ENCODE measurements around the gene RAPGEF2. TPM values are rescaled to one million over a fixed set of nuclear protein-coding genes. Genes with fewer than 3 reads are reported as not detected.
A peak's percentile ranks its signal among the peaks of the same experiment; 100 is the strongest.

Gene RAPGEF2
- polyA plus RNA-seq, 1 donor (not counting 4 experiments of a cell fraction or from before 2014, with no cell fraction given), result 23.8 TPM

- no peak for DNase-seq (ENCODE audit: low read depth, low spot score)
- Histone ChIP-seq H3K27ac (ENCODE audit: control insufficient read depth, insufficient read depth, low read length) (no peak overlapping the region), H3K9ac (ENCODE audit: control insufficient read depth, extremely low read depth, insufficient read depth, low read length) (no peak overlapping the region), H4K20me1 (ENCODE audit: control insufficient read depth, extremely low read depth, insufficient read depth, low read length) (no peaks in the 10 kb centered on the region), H3K4me3 (ENCODE audit: control insufficient read depth in 2 of 3, extremely low read depth in 1 of 3, insufficient read depth in 2 of 3, low read depth in 1 of 3, low read length in 3 of 3) (no peak overlapping the region), H3K9me3 (ENCODE audit: control insufficient read depth, low read depth, low read length) (no peaks in the 10 kb centered on the region), H3K27me3 (ENCODE audit: control insufficient read depth, extremely low read depth, insufficient read depth, low read length) (no peaks in the 10 kb centered on the region), H3K9me1 (ENCODE audit: control insufficient read depth, extremely low read depth, insufficient read depth, low read length) (no peaks in the 10 kb centered on the region), H2AFZ (ENCODE audit: control insufficient read depth, low read length) (no peak overlapping the region), H3K4me2 (ENCODE audit: control insufficient read depth, extremely low read depth, insufficient read depth, low read depth, low read length) (peak overlapping the region; percentile 62), H3K79me2 (ENCODE audit: control insufficient read depth, insufficient read depth, low read length) (peaks cover 8% of the 10 kb centered on the region), H3K4me1 (ENCODE audit: control insufficient read depth, extremely low read depth, insufficient read depth, low read length) (peaks cover 6% of the 10 kb centered on the region), H3K36me3 (ENCODE audit: control insufficient read depth in 2 of 2, extremely low read depth in 1 of 2, insufficient read depth in 2 of 2, low read length in 2 of 2) (peaks cover 0 to 3% of the 10 kb centered on the region in 2 experiments)
- TF ChIP-seq CTCF (optimal IDR thresholded peaks at IDR 0.05 in 1 of 3, IDR thresholded peaks at IDR 0.05 in 1 of 3, conservative IDR thresholded peaks at IDR 0.05 in 1 of 3; ENCODE audit: extremely low read depth in 1 of 3, insufficient read depth in 2 of 3, low read length in 3 of 3) (no peak), EZH2 (IDR thresholded peaks at IDR 0.05; ENCODE audit: low read length) (no peak)
- FAIRE-seq, result no peak
- dilution Hi-C loops (cut with MboI; ENCODE audit: extremely low pct_ligation_motif_present, low sequenced_read_pairs), result no loop called here
These were observed 103.6 kb downstream of the RAPGEF2 start for GRCh38 chr4:159206427-159206871.

- TF ChIP-seq CTCF (optimal IDR thresholded peaks at IDR 0.05 in 1 of 3, IDR thresholded peaks at IDR 0.05 in 1 of 3, conservative IDR thresholded peaks at IDR 0.05 in 1 of 3; ENCODE audit: extremely low read depth in 1 of 3, insufficient read depth in 2 of 3, low read length in 3 of 3) (no peak), EZH2 (IDR thresholded peaks at IDR 0.05; ENCODE audit: low read length) (no peak)
- no peaks in the 10 kb centered on the region for H3K9me3 ChIP-seq (ENCODE audit: control insufficient read depth, low read depth, low read length)
- no peak overlapping the region for H3K4me2 ChIP-seq (ENCODE audit: control insufficient read depth, extremely low read depth, insufficient read depth, low read depth, low read length)
- FAIRE-seq (no peak), DNase-seq (ENCODE audit: low read depth, low spot score) (no peak)
- peaks cover 0 to 3% of the 10 kb centered on the region in 2 experiments for H3K36me3 ChIP-seq (ENCODE audit: control insufficient read depth in 2 of 2, extremely low read depth in 1 of 2, insufficient read depth in 2 of 2, low read length in 2 of 2)
- H3K27me3 ChIP-seq (ENCODE audit: control insufficient read depth, extremely low read depth, insufficient read depth, low read length), result no peaks in the 10 kb centered on the region
- no peaks in the 10 kb centered on the region for H4K20me1 ChIP-seq (ENCODE audit: control insufficient read depth, extremely low read depth, insufficient read depth, low read length)
- no peak overlapping the region for H3K9ac ChIP-seq (ENCODE audit: control insufficient read depth, extremely low read depth, insufficient read depth, low read length)
- H3K4me1 ChIP-seq (ENCODE audit: control insufficient read depth, extremely low read depth, insufficient read depth, low read length), result peaks cover 6% of the 10 kb centered on the region
- H3K79me2 ChIP-seq (ENCODE audit: control insufficient read depth, insufficient read depth, low read length), result peaks cover 8% of the 10 kb centered on the region
- no peak overlapping the region for H3K4me3 ChIP-seq (ENCODE audit: control insufficient read depth in 2 of 3, extremely low read depth in 1 of 3, insufficient read depth in 2 of 3, low read depth in 1 of 3, low read length in 3 of 3)
- H3K9me1 ChIP-seq (ENCODE audit: control insufficient read depth, extremely low read depth, insufficient read depth, low read length), result no peaks in the 10 kb centered on the region
- no peak overlapping the region for H2AFZ ChIP-seq (ENCODE audit: control insufficient read depth, low read length)
- dilution Hi-C loops (cut with MboI; ENCODE audit: extremely low pct_ligation_motif_present, low sequenced_read_pairs), result no loop called here
- no peak overlapping the region for H3K27ac ChIP-seq (ENCODE audit: control insufficient read depth, insufficient read depth, low read length)
These were observed 106.4 kb downstream of the RAPGEF2 start for GRCh38 chr4:159209249-159209648.

Measured in keratinocyte (primary cell).